ENCODE data around the gene ZNF569.
"Not testable (repeated sequence)": the region's sequence is repeated elsewhere in the genome, so short reads cannot be mapped to it uniquely, and the experiment has no call there.

The ZNF569 gene

DNA sequence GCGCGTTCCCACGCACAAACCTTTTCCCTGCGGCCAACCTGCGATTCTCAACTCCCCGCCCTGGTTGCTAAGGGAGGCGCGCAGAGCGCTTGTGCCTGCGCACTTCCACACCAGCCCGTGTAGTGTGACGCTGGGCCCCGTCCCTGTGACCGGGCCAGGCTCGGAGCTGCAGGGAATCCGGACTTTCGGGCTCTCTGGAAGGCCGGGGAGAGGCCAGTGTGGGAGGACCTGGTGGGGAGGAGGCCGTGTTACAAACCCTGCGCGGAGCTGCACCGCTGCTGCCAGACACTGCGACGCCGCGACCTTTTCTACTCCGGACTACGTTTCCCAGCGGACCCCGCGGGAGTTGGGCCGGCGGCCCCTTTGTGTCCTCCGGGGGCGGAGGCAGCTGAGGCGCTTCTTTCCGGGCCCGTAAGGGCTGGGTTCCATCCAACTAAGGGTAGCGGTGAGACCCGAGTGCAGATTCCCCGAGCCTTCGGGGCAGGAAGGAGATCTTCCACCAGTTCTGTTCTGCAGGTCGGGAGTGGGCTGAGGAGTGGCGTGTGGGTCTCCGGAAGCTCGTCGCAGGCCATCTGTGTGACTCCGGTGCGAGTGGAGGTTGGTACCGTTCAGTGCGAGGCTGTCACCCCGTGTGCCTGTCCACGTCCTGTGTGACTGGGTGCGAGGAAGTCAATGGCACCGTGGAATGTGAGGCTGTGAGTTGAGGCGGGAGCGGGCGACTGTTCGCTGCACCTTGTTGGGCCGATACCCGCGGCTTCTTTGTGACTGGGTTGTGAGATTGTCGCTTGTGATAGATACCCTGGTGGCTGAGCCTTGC lies 1.9 kb upstream of the ZNF569 start, which contains the start of gene ZNF570:
Gene ZNF570, plus strand, starts transcription at position 396 of the 817 bp plus-strand sequence. CDS start 999 bp downstream, outside the sequence.
- Histone ChIP-seq H3K9me3 (ENCODE audit: low read length) (no peaks in the 10 kb centered on the region), H3K9ac (ENCODE audit: low read length) (peak within 1 kb of the TSS; percentile 81), H3K27ac (ENCODE audit: low read depth, low read length) (peak within 1 kb of the TSS; percentile 93)

DNA sequence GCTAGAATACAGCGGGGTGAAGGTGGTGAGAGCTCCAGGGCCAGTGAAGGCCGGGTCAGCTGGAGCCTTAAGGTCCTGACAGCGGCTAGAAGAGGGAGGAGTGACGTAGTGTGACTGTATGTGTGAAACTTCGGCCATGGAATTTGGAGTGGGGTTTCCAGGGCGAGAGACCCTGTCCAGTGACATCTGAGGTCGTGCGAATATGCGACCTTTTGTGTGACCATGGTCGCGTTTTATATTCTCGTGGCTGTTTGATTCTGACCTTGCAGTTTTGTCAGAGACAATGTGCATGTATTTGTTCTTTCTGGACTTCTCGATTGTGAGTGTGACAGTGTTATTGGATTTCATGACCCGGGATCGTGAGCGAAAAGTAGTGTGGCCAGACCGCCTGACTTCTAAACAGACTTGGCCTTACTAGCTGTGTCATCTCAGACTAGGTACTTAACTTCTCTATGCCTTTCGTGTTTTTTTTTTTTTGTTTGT lies 405 bp upstream of the ZNF569 start:
- Histone ChIP-seq H3K9me3 (ENCODE audit: low read length) (no peaks in the 10 kb centered on the region), H3K9ac (ENCODE audit: low read length) (peak overlapping the region; percentile 68), H3K27ac (ENCODE audit: low read depth, low read length) (peak overlapping the region; percentile 92), H3K4me3 (ENCODE audit: low read depth in 1 of 2, low read length in 2 of 2) (peak overlapping the region; percentile 75 to 89), H3K36me3 (ENCODE audit: insufficient read depth, low read length) (peaks cover 25% of the 10 kb centered on the region), H3K4me1 (ENCODE audit: insufficient read depth, low read length) (peaks cover 20% of the 10 kb centered on the region), H3K27me3 (ENCODE audit: control insufficient read depth in 1 of 2, insufficient read depth in 2 of 2, low read length in 2 of 2) (no peaks in the 10 kb centered on the region)

More for the DNA sequence above, 1.9 kb upstream of the ZNF569 start, which contains the start of gene ZNF570:
- peaks cover 20% of the 10 kb centered on the region for H3K4me1 ChIP-seq (ENCODE audit: insufficient read depth, low read length)
- H3K36me3 ChIP-seq (ENCODE audit: insufficient read depth, low read length): peaks cover 16% of the 10 kb centered on the region
- H3K4me3 ChIP-seq (ENCODE audit: low read depth in 1 of 2, low read length in 2 of 2): peak within 1 kb of the TSS; percentile 82 to 93
- H3K27me3 ChIP-seq (ENCODE audit: control insufficient read depth in 1 of 2, insufficient read depth in 2 of 2, low read length in 2 of 2): no peaks in the 10 kb centered on the region

DNA sequence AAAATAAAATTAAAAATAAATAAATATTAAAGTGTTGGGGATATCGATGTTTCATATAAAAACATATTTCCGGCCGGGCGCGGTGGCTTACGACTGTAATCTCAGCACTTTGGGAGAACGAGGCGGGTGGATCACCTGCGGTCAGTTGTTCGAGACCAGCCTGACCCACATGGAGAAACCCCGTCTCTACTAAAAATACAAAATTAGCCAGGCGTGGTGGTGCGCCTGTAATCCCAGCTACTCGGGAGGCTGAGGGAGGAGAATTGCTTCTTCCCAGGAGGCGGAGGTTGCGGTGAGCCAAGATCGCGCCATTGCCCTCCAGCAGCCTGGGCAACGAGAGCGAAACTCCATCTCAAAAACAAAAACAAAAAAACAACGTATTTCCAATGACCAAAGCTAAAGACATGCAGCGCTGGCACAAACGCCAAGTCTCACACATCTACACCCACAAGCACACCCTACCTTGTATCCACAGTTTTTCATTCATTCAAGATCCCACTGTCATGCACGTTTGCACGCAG lies 907 bp downstream of the ZNF569 start:
- H3K4me1 ChIP-seq (ENCODE audit: insufficient read depth, low read length): peaks cover 20% of the 10 kb centered on the region
- H3K9ac ChIP-seq (ENCODE audit: low read length): peak overlapping the region; percentile 68
- H3K36me3 ChIP-seq (ENCODE audit: insufficient read depth, low read length): peaks cover 30% of the 10 kb centered on the region
- H3K4me3 ChIP-seq (ENCODE audit: low read depth in 1 of 2, low read length in 2 of 2): peak overlapping the region; percentile 75 to 89
- H3K27ac ChIP-seq (ENCODE audit: low read depth, low read length): peak overlapping the region; percentile 92
- H3K27me3 ChIP-seq (ENCODE audit: control insufficient read depth in 1 of 2, insufficient read depth in 2 of 2, low read length in 2 of 2): no peaks in the 10 kb centered on the region
- H3K9me3 ChIP-seq (ENCODE audit: low read length): no peaks in the 10 kb centered on the region

DNA sequence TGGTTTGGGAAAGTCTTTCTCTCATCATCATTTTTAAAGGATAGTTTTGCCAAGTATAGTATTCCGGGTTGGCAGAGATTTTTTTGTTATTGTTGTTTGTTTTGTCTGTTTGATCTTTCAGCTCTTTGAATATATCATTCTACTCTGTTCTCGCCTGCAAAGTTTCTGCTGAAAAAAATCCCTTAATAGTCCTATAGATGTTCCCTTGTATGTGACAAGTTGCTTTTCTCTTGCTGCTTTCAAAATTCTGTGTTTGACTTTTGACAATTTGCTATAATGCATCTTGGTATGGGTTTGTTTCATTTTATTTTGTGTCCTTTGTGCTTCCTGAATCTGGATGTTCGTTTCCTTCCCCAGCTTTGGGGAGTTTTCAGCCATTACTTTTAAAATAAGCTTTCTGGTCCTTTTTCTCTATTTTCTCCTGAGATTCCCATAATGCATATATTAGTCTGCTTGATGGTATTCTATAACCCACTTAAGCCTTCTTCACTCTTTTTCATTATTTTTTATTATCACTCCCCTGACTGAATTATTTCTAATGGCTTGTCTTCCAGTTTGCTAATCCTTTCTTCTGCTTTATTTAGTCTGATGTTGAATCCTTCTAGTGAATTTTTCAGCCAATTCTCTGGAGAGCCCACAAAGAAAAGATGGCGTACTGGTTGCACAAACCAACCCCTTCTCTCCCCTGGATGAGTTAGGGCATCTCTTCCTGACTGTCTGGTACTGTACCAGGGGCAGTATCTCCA lies 14.6 kb downstream of the ZNF569 start:
- no peaks in the 10 kb centered on the region for H3K27me3 ChIP-seq (ENCODE audit: control insufficient read depth in 1 of 2, insufficient read depth in 2 of 2, low read length in 2 of 2)
- H3K36me3 ChIP-seq (ENCODE audit: insufficient read depth, low read length): peaks cover 19% of the 10 kb centered on the region
- H3K4me1 ChIP-seq (ENCODE audit: insufficient read depth, low read length): no peaks in the 10 kb centered on the region
- no peak overlapping the region for H3K27ac ChIP-seq (ENCODE audit: low read depth, low read length)
- H3K4me3 ChIP-seq (ENCODE audit: low read depth in 1 of 2, low read length in 2 of 2): peak overlapping the region in 1 of 2 donors; percentile 25
- no peak overlapping the region for H3K9ac ChIP-seq (ENCODE audit: low read length)
- peaks cover 68% of the 10 kb centered on the region for H3K9me3 ChIP-seq (ENCODE audit: low read length)

DNA sequence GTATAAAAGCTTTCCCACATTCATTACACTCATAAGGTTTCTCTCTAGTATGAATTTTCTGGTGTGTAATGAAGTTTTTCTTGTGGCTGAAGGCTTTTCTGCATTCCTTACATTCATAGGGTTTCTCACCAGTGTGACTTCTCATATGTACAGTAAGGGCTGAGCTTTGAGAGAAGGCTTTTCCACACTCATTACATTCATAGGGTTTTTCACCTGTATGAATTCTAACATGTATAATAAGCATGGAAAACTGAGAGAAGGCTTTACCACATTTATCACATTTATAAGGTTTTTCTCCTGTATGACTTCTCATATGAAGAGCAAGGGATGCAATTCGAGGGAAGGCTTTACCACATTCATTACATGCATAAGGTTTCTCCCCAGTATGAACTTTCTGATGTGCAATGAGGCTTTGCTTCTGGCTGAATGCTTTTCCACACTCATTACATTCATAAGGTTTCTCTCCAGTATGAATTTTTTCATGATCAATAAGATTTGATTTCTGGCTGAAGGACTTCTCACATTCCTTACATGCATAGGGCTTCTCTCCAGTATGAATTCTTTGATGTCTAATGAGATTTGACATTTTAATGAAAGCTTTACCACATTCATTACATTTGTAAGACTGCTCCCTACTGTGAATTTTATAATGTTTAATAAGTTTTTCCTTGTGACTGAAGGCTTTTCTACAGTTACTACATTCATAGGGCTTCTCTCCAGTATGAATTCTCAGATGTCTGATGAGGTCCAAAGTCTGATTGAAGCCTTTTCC lies 53.7 kb downstream of the ZNF569 start:
- Histone ChIP-seq H3K9ac (ENCODE audit: low read length) (no peak overlapping the region), H3K36me3 (ENCODE audit: insufficient read depth, low read length) (peaks cover 28% of the 10 kb centered on the region), H3K27ac (ENCODE audit: low read depth, low read length) (no peak overlapping the region), H3K9me3 (ENCODE audit: low read length) (peaks cover 56% of the 10 kb centered on the region), H3K4me1 (ENCODE audit: insufficient read depth, low read length) (no peaks in the 10 kb centered on the region), H3K4me3 (ENCODE audit: low read depth in 1 of 2, low read length in 2 of 2) (peak overlapping the region in 1 of 2 donors; percentile 29), H3K27me3 (ENCODE audit: control insufficient read depth in 1 of 2, insufficient read depth in 2 of 2, low read length in 2 of 2) (no peaks in the 10 kb centered on the region)

DNA sequence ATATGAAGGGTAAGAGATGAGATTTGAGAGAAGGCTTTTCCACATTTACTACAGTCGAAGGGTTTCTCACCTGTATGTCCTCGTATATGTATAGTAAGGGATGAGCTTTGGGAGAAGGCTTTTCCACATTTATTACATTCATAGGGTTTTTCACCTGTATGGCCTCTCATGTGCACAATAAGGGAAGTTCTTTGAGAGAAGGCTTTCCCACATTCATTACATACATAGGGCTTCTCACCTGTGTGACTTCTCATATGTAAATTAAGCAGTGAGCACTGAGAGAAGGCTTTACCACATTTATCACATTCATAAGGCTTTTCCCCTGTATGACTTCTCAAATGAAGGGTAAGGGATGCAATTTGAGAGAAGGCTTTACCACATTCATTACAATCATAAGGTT lies 54.5 kb downstream of the ZNF569 start:
- Histone ChIP-seq H3K9ac (ENCODE audit: low read length) (no peak overlapping the region), H3K27ac (ENCODE audit: low read depth, low read length) (no peak overlapping the region), H3K36me3 (ENCODE audit: insufficient read depth, low read length) (peaks cover 28% of the 10 kb centered on the region), H3K27me3 (ENCODE audit: control insufficient read depth in 1 of 2, insufficient read depth in 2 of 2, low read length in 2 of 2) (no peaks in the 10 kb centered on the region), H3K4me3 (ENCODE audit: low read depth in 1 of 2, low read length in 2 of 2) (peak overlapping the region in 1 of 2 donors; percentile 29), H3K9me3 (ENCODE audit: low read length) (peaks cover 52% of the 10 kb centered on the region), H3K4me1 (ENCODE audit: insufficient read depth, low read length) (no peaks in the 10 kb centered on the region)

DNA sequence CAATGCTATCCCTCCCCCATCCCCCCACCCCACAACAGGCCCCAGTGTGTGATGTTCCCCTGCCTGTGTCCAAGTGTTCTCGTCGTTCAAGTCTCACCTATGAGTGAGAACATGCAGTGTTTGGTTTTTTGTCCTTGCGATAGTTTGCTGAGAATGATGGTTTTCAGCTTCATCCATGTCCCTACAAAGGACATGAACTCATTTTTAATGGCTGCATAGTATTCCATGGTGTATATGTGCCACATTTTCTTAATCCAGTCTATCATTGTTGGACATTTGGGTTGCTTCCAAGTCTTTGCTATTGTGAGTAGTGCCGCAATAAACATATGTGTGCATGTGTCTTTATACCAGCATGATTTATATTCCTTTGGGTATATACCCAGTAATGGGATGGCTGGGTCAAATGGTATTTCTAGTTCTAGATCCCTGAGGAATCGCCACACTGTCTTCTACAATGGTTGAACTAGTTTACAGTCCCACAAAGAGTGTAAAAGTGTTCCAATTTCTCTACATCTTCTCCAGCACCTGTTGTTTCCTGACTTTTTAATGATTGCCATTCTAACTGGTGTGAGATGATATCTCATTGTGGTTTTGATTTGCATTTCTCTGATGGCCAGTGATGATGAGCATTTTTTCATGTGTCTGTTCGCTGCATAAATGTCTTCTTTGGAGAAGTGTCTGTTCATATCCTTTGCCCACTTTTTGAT lies 61.0 kb downstream of the ZNF569 start:
- H3K4me1 ChIP-seq (ENCODE audit: insufficient read depth, low read length); H3K9ac ChIP-seq (ENCODE audit: low read length); H3K27ac ChIP-seq (ENCODE audit: low read depth, low read length); H3K27me3 ChIP-seq (ENCODE audit: control insufficient read depth in 1 of 2, insufficient read depth in 2 of 2, low read length in 2 of 2); H3K4me3 ChIP-seq (ENCODE audit: low read depth in 1 of 2, low read length in 2 of 2); H3K36me3 ChIP-seq (ENCODE audit: insufficient read depth, low read length); H3K9me3 ChIP-seq (ENCODE audit: low read length): not testable (repeated sequence)

DNA sequence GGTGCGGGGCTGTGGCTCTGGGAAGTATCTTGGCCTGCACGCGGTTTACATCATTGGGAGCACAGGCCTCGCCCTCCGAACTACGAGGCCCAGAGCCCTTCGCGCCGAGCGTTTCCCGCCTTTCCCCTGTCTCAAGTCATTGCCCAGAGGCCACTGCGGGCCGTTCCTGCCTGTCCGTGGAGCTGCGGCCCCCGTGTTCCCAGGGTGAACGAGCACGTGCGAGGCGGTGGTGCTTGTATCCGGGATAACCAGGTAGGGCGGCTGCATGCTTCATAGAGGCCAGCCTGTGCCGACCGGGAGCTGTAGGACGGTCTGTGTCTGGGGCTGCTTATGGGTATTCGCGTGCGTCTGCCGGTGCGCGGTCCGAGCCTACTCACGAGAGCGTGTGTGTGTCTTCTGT lies 63.8 kb downstream of the ZNF569 start:
- no peaks in the 10 kb centered on the region for H3K4me1 ChIP-seq (ENCODE audit: insufficient read depth, low read length)
- no peak overlapping the region for H3K27ac ChIP-seq (ENCODE audit: low read depth, low read length)
- H3K9ac ChIP-seq (ENCODE audit: low read length): no peak overlapping the region
- peaks cover 16% of the 10 kb centered on the region for H3K9me3 ChIP-seq (ENCODE audit: low read length)
- peak overlapping the region in 1 of 2 donors; percentile 9 for H3K4me3 ChIP-seq (ENCODE audit: low read depth in 1 of 2, low read length in 2 of 2)
- H3K36me3 ChIP-seq (ENCODE audit: insufficient read depth, low read length): no peaks in the 10 kb centered on the region
- H3K27me3 ChIP-seq (ENCODE audit: control insufficient read depth in 1 of 2, insufficient read depth in 2 of 2, low read length in 2 of 2): no peaks in the 10 kb centered on the region

DNA sequence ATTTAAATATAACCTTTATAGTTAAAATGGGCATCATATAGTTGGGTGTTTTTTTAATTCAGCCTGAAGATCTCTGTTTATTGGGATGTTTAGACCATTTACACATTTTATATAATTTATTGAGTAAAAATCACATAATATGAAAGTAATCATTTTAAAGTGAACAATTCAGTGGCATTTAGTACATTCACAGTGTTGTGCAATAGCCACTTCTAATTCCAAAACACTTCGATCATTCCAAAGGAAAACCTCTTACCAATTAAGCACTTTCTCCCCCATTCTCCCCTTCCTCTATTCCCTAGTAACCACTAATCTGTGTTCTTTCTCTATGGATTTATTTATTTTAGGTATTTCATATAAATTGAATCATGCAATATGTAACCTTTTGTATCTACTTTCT lies 66.2 kb downstream of the ZNF569 start:
- no peaks in the 10 kb centered on the region for H3K4me1 ChIP-seq (ENCODE audit: insufficient read depth, low read length)
- peaks cover 19% of the 10 kb centered on the region for H3K9me3 ChIP-seq (ENCODE audit: low read length)
- H3K27ac ChIP-seq (ENCODE audit: low read depth, low read length): no peak overlapping the region
- no peak overlapping the region for H3K9ac ChIP-seq (ENCODE audit: low read length)
- no peaks in the 10 kb centered on the region for H3K27me3 ChIP-seq (ENCODE audit: control insufficient read depth in 1 of 2, insufficient read depth in 2 of 2, low read length in 2 of 2)
- H3K4me3 ChIP-seq (ENCODE audit: low read depth in 1 of 2, low read length in 2 of 2): peak overlapping the region in 1 of 2 donors; percentile 9
- H3K36me3 ChIP-seq (ENCODE audit: insufficient read depth, low read length): no peaks in the 10 kb centered on the region

DNA sequence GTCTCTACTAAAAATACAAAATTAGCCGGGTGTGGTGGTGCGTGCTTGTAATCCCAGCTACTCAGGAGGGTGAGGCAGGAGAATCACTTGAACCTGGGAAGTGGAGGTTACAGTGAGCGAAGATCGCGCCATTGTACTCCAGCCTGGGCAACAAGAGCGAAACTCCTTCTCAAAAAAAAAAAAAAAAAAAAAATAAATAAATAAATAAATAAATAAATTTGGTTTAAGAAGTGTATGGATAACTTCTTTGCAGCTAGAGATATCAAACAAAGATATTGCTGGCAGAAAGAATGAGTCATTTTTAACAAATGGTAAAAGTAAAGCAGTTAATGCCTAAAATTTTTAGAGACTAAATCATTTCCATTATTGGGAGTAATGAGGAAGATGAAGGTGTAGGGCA lies 75.8 kb downstream of the ZNF569 start:
- H3K27ac ChIP-seq (ENCODE audit: low read depth, low read length); H3K4me3 ChIP-seq (ENCODE audit: low read depth in 1 of 2, low read length in 2 of 2); H3K4me1 ChIP-seq (ENCODE audit: insufficient read depth, low read length); H3K9ac ChIP-seq (ENCODE audit: low read length); H3K27me3 ChIP-seq (ENCODE audit: control insufficient read depth in 1 of 2, insufficient read depth in 2 of 2, low read length in 2 of 2): not testable (repeated sequence)
- Histone ChIP-seq H3K9me3 (ENCODE audit: low read length) (peaks cover 43% of the 10 kb centered on the region), H3K36me3 (ENCODE audit: insufficient read depth, low read length) (peaks cover 31% of the 10 kb centered on the region)

Measured in muscle layer of colon (tissue), 2 donors.